Smooth muscle cell (in vitro differentiated cells): Measurements from ENCODE around the gene CEACAM19. TPM values are rescaled to one million over a fixed set of nuclear protein-coding genes. Genes with fewer than 3 reads are reported as not detected.

Source experiments
- DNase-seq: peaks from one replicate; lab custom pipeline; 2025; ENCODE audit not compliant: unreplicated experiment; lab: John Stamatoyannopoulos, UW
- H2AFZ ChIP-seq: fragments of 200-600 bp; sonication (generic); 2 replicates; pipeline ENCODE4 v1.6.0; 2016; ENCODE audit warnings: antibody characterized with exemption, low read depth, mild to moderate bottlenecking
- H3F3A ChIP-seq: fragments of 200-600 bp; sonication (generic); 2 replicates; pipeline ENCODE4 v1.6.0; 2017; ENCODE audit warnings: antibody characterized with exemption, low read depth
- H3K27ac ChIP-seq: fragments of 200-600 bp; sonication (generic); 2 replicates; pipeline ENCODE4 v1.5.1; 2016; ENCODE audit warnings: low read depth, mild to moderate bottlenecking
- H3K27me3 ChIP-seq: fragments of 200-600 bp; sonication (generic); 2 replicates; pipeline ENCODE4 v1.6.1; 2016; ENCODE audit warnings: low read depth, mild to moderate bottlenecking
- H3K36me3 ChIP-seq: fragments of 200-600 bp; sonication (generic); 2 replicates; pipeline ENCODE4 v1.5.1; 2016; ENCODE audit warnings: low read depth
- H3K4me1 ChIP-seq: fragments of 200-600 bp; sonication (generic); 2 replicates; pipeline ENCODE4 v1.5.1; 2016; ENCODE audit warnings: low read depth
- H3K4me2 ChIP-seq: fragments of 200-600 bp; sonication (generic); 2 replicates; pipeline ENCODE4 v1.6.0; 2016; ENCODE audit warnings: mild to moderate bottlenecking
- H3K4me3 ChIP-seq: fragments of 200-600 bp; sonication (generic); 2 replicates; pipeline ENCODE4 v1.5.1; 2016; ENCODE audit warnings: mild to moderate bottlenecking
- H3K79me2 ChIP-seq: fragments of 200-600 bp; sonication (generic); 2 replicates; pipeline ENCODE4 v1.6.0; 2016; ENCODE audit warnings: low read depth, mild to moderate bottlenecking
- H3K9ac ChIP-seq: fragments of 200-600 bp; sonication (generic); 2 replicates; pipeline ENCODE4 v1.6.0; 2016; ENCODE audit warnings: low read depth
- H3K9me3 ChIP-seq: fragments of 200-600 bp; sonication (generic); replicated peaks from 2 replicates; pipeline ENCODE4 v1.5.1; 2016; ENCODE audit warnings: low read depth
- H4K20me1 ChIP-seq: fragments of 200-600 bp; sonication (generic); 2 replicates; pipeline ENCODE4 v1.6.0; 2016; ENCODE audit warnings: low read depth
- WGBS: methylation state at CpG from one replicate; pipeline ENCODE4 v1.1.7; 2016; ENCODE audit warnings: low lambda C conversion rate; 5-methylcytosine and 5-hydroxymethylcytosine counted together
- polyA plus RNA-seq: library from polyadenylated mRNA; unstranded; fragments of >200 nt; fragmentation: Nextera tagmentation; extraction: Ambion mirVana; gene quantifications from 2 replicates; pipeline ENCODE4 v1.2.1, GENCODE V29; 2016
- total RNA-seq: library from RNA; depleted of rRNA; stranded (reverse); fragments of >200 nt; gene quantifications from 2 replicates; pipeline ENCODE4 v1.2.3, GENCODE V29; 2014
- TF ChIP-seq, protein P1 (sequence below): fragments of 200-600 bp; sonication (generic); IDR thresholded peaks from 2 replicates; pipeline ENCODE4 v1.5.1; 2017; ENCODE audit warnings: borderline replicate concordance, mild to moderate bottlenecking, antibody characterized with exemption; ENCODE audit not compliant: insufficient read depth, poor library complexity, severe bottlenecking

Gene CEACAM19
- total and polyA plus RNA-seq, 2 experiments from 2014 or later = 0.81 to 0.88 TPM

DNA sequence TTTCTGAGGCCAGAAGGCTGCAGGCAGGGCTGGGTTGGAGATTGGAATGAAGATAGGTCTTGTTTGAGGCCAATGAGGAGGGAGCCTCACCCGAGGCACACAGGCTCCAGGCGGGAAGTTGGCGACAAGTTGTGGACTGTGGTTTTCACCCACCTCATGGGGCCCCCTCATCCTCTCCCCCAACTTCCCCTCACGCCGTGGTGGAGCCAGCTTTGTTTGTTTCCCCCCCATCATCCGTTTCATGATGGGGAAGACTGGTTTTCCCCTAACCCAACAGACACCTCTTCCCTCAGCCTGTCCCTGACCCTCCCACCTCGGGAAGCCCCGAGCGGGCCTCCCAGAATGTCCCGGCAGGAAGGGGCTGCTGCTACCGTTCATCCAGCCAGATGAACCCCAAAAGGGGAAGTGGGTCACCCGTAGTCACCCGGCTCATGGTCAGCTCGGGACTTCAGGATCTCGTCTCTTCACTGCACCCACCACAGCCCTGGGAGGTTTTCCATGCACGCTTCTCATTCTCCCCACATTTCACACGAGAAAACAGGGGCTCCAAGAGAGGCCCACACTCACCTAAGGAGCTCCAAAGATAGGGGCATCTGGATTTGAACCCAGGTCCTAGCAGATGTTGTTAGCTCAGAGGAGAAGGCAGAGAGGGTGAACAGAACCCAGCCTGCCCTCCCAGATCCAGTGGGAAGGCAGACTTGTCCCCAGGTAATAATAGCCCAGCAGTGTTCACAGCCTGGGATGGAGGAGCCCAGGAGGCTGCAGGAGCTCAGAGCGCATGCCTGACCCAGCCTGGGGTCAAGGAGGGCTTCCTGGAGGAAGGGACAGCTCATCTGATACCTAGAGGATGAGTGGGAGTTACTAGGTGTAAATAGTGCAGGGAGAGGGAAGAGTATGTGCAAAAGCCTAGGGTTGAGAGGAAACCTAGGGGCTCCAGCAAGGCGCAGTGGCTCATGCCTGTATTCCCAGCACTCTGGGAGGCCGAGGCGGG lies 51.1 kb downstream of the CEACAM19 start:
- H3K27ac ChIP-seq = no peak overlapping the region
- 73% methylated on average over 21 of the region's 21 CpGs for whole genome bisulfite sequencing
- H3K9ac ChIP-seq = no peak overlapping the region
- H3K36me3 ChIP-seq = no peaks in the 10 kb centered on the region
- no peaks in the 10 kb centered on the region for H3K27me3 ChIP-seq
- no peak overlapping the region for H3K4me3 ChIP-seq
- TF ChIP-seq, protein P1, sequence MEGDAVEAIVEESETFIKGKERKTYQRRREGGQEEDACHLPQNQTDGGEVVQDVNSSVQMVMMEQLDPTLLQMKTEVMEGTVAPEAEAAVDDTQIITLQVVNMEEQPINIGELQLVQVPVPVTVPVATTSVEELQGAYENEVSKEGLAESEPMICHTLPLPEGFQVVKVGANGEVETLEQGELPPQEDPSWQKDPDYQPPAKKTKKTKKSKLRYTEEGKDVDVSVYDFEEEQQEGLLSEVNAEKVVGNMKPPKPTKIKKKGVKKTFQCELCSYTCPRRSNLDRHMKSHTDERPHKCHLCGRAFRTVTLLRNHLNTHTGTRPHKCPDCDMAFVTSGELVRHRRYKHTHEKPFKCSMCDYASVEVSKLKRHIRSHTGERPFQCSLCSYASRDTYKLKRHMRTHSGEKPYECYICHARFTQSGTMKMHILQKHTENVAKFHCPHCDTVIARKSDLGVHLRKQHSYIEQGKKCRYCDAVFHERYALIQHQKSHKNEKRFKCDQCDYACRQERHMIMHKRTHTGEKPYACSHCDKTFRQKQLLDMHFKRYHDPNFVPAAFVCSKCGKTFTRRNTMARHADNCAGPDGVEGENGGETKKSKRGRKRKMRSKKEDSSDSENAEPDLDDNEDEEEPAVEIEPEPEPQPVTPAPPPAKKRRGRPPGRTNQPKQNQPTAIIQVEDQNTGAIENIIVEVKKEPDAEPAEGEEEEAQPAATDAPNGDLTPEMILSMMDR = no peak
- no peaks in the 10 kb centered on the region for H3K79me2 ChIP-seq
- peaks cover 5% of the 10 kb centered on the region for H3K4me1 ChIP-seq
- no peak overlapping the region for H2AFZ ChIP-seq
- no peaks in the 10 kb centered on the region for H3K9me3 ChIP-seq
- DNase-seq = no peak
- H3F3A ChIP-seq = no peaks in the 10 kb centered on the region
- no peaks in the 10 kb centered on the region for H4K20me1 ChIP-seq
- no peak overlapping the region for H3K4me2 ChIP-seq

DNA sequence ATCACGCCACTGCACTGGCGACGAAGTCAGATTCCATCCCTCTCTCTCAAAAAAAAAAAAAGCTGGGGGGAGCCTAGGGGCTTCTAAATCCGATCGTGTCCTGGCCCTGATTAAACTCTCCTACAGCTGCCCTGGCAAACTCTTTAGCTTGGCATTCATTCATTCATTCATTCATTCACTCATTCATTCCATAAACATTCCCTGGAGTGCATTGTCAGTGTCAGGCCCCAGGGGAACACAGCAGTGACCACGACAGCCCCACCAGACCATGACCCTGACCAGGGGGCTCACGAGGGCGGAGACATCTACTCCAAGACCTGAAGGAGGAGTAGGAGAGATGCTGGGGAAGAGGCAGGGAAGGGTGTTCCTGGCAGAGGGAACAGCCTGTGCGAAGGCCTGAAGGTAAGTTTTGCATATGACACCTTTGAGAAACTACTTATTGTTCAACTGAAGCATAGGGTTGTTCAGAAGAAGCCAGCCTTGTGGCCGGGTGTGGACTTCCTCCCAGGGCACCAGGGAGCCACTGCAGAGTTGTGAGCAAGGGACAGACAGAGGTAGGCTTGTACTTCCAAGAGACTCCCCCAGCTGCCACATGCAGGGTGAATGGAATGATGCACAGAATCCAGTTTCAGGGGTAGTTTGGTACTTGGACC lies 52.1 kb downstream of the CEACAM19 start:
- H3K4me3 ChIP-seq = no peak overlapping the region
- no peaks in the 10 kb centered on the region for H3K36me3 ChIP-seq
- no peaks in the 10 kb centered on the region for H3K9me3 ChIP-seq
- no peaks in the 10 kb centered on the region for H3K79me2 ChIP-seq
- DNase-seq = no peak
- no peaks in the 10 kb centered on the region for H3K27me3 ChIP-seq
- H3K4me1 ChIP-seq = peaks cover 2% of the 10 kb centered on the region
- H3F3A ChIP-seq = no peaks in the 10 kb centered on the region
- TF ChIP-seq, protein P1 = no peak
- H3K9ac ChIP-seq = no peak overlapping the region
- H2AFZ ChIP-seq = no peak overlapping the region
- H3K27ac ChIP-seq = no peak overlapping the region
- 83% methylated on average over 10 of the region's 10 CpGs for WGBS
- H4K20me1 ChIP-seq = no peaks in the 10 kb centered on the region
- no peak overlapping the region for H3K4me2 ChIP-seq

DNA sequence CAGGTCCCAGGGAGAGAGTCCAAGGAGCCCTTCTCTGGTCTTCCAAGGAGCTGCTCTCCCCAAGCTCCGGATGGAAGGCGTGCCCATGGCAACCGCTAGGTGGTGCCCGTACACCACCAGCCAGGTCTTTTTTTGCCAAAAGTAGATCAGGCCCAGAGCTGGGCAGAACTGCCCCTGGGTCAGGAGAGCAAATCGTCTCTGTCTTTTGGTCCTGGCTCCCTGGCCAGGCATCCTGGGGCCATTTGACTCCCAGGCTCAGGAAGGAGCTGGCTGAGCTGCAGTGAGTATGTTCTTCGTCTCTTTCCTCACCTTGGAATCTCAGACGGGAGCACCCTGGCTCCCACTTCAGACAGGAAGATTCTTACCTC lies 52.7 kb downstream of the CEACAM19 start:
- WGBS = 22% methylated on average over 7 of the region's 7 CpGs
- TF ChIP-seq, protein P1 = peak; percentile 99
- Histone ChIP-seq H3K9ac (no peak overlapping the region), H3K4me2 (no peak overlapping the region), H3K79me2 (no peaks in the 10 kb centered on the region), H3K4me1 (no peaks in the 10 kb centered on the region), H3K4me3 (no peak overlapping the region), H3K27ac (no peak overlapping the region), H3K9me3 (no peaks in the 10 kb centered on the region), H3F3A (no peaks in the 10 kb centered on the region), H3K36me3 (no peaks in the 10 kb centered on the region), H2AFZ (no peak overlapping the region), H3K27me3 (no peaks in the 10 kb centered on the region), H4K20me1 (no peaks in the 10 kb centered on the region)
- peak; percentile 48 for DNase-seq
